ENCODE results near the gene PJA2. TPM values are rescaled to one million over a fixed set of nuclear protein-coding genes. Genes with fewer than 3 reads are reported as not detected.

The PJA2 gene
- polyA plus RNA-seq, 1 experiment, result 109 TPM

GRCh38 chr5:109313127-109313526 is 96.6 kb downstream of the PJA2 start:
- Histone ChIP-seq H3K27ac (ENCODE audit: low read depth, low read length) (no peak overlapping the region), H3K4me3 (ENCODE audit: low read depth, low read length) (no peak overlapping the region), H3K27me3 (ENCODE audit: control insufficient read depth, insufficient read depth, low read length) (peaks cover 3% of the 10 kb centered on the region), H3K9me3 (ENCODE audit: control insufficient read depth, insufficient read depth, low read length) (no peaks in the 10 kb centered on the region)
- ChIA-PET CTCF (no interaction called here), POLR2A (no interaction called here)
- DNase-seq (ENCODE audit: low read depth, low spot score), result no peak
- no peak for TF ChIP-seq CTCF (IDR thresholded peaks at IDR 0.05; ENCODE audit: low read depth, low read length)

GRCh38 chr5:109312695-109313094 is 97.1 kb downstream of the PJA2 start:
- no peak for DNase-seq (ENCODE audit: low read depth, low spot score)
- Histone ChIP-seq H3K9me3 (ENCODE audit: control insufficient read depth, insufficient read depth, low read length) (no peaks in the 10 kb centered on the region), H3K4me3 (ENCODE audit: low read depth, low read length) (no peak overlapping the region), H3K27ac (ENCODE audit: low read depth, low read length) (no peak overlapping the region), H3K27me3 (ENCODE audit: control insufficient read depth, insufficient read depth, low read length) (peaks cover 3% of the 10 kb centered on the region)
- ChIA-PET CTCF (no interaction called here), POLR2A (no interaction called here)
- no peak for TF ChIP-seq CTCF (IDR thresholded peaks at IDR 0.05; ENCODE audit: low read depth, low read length)

- H3K4me3 ChIP-seq (ENCODE audit: low read depth, low read length), result no peak overlapping the region
- peaks cover 3% of the 10 kb centered on the region for H3K27me3 ChIP-seq (ENCODE audit: control insufficient read depth, insufficient read depth, low read length)
- POLR2A ChIA-PET, result no interaction called here
- no peak for DNase-seq (ENCODE audit: low read depth, low spot score)
- H3K27ac ChIP-seq (ENCODE audit: low read depth, low read length), result no peak overlapping the region
- CTCF ChIA-PET, result no interaction called here
- no peak for TF ChIP-seq CTCF (IDR thresholded peaks at IDR 0.05; ENCODE audit: low read depth, low read length)
- H3K9me3 ChIP-seq (ENCODE audit: control insufficient read depth, insufficient read depth, low read length), result no peaks in the 10 kb centered on the region
Observed at GRCh38 chr5:109310315-109310714, 99.5 kb downstream of the PJA2 start.

GRCh38 chr5:109309326-109310063 is 100.3 kb downstream of the PJA2 start:
- ChIA-PET CTCF (no interaction called here), POLR2A (interaction anchor here (0.5 kb wide), 1 partner anchor 187 kb away, joined by 5 read pairs; no protein-coding TSS in a partner anchor)
- no peaks in the 10 kb centered on the region for H3K9me3 ChIP-seq (ENCODE audit: control insufficient read depth, insufficient read depth, low read length)
- no peak for DNase-seq (ENCODE audit: low read depth, low spot score)
- no peak overlapping the region for H3K27ac ChIP-seq (ENCODE audit: low read depth, low read length)
- TF ChIP-seq CTCF (IDR thresholded peaks at IDR 0.05; ENCODE audit: low read depth, low read length), result no peak
- no peak overlapping the region for H3K4me3 ChIP-seq (ENCODE audit: low read depth, low read length)
- peaks cover 3% of the 10 kb centered on the region for H3K27me3 ChIP-seq (ENCODE audit: control insufficient read depth, insufficient read depth, low read length)

GRCh38 chr5:109307951-109308350 is 101.8 kb downstream of the PJA2 start:
- ChIA-PET CTCF (no interaction called here), POLR2A (no interaction called here)
- Histone ChIP-seq H3K9me3 (ENCODE audit: control insufficient read depth, insufficient read depth, low read length) (no peaks in the 10 kb centered on the region), H3K27me3 (ENCODE audit: control insufficient read depth, insufficient read depth, low read length) (peaks cover 3% of the 10 kb centered on the region), H3K27ac (ENCODE audit: low read depth, low read length) (no peak overlapping the region), H3K4me3 (ENCODE audit: low read depth, low read length) (no peak overlapping the region)
- no peak for TF ChIP-seq CTCF (IDR thresholded peaks at IDR 0.05; ENCODE audit: low read depth, low read length)
- no peak for DNase-seq (ENCODE audit: low read depth, low spot score)
